GM12878 (cell line): ENCODE data around the gene TBC1D20. TPM values are rescaled to one million over a fixed set of nuclear protein-coding genes. Genes with fewer than 3 reads are reported as not detected.

Experiments used
- ATAC-seq: fragments of 200-7000 bp; cut with Tn5 transposase; 3 replicates; pipeline ENCODE4 v1.9.1; 2020; ENCODE audit warnings: mild to moderate bottlenecking, moderate library complexity
- BruUV-seq: library from RNA; stranded (reverse); fragments of 400-500 nt; replicated peaks from 2 replicates; lab custom pipeline; 2021; lab: Mats Ljungman, UMichigan
- CTCF ChIA-PET: fragments of 300-600 bp; sonication (Branson Sonifier 250); formaldehyde crosslinking; extraction: SDS; loops from one replicate; lab custom pipeline; 2021; ENCODE audit warnings: inconsistent platforms; lab: Yijun Ruan, JAX
- POLR2A ChIA-PET: fragments of 350-600 bp; formaldehyde crosslinking; extraction: SDS; loops from one replicate; lab custom pipeline; 2021; ENCODE audit warnings: inconsistent platforms; lab: Charles Lee
- RAD21 ChIA-PET: fragments of 300-600 bp; sonication (Branson Sonifier 250); formaldehyde crosslinking; loops from one replicate; lab custom pipeline; 2023; ENCODE audit warnings: antibody characterized with exemption; ENCODE audit not compliant: unreplicated experiment; lab: Charles Lee
- SMC1A ChIA-PET: fragments of 300-600 bp; sonication (Branson Sonifier 250); formaldehyde crosslinking; loops from one replicate; lab custom pipeline; 2023; ENCODE audit not compliant: unreplicated experiment, uncharacterized antibody; lab: Charles Lee
- DNase-seq: peaks from one replicate; pipeline ENCODE4 v3.0.0-alpha.2; 2011; ENCODE audit warnings: low read depth, low spot score
- FAIRE-seq: peaks from 3 replicates; lab custom pipeline; 2011; peaks lifted over from hg19 to GRCh38; lab: Jason Lieb, UNC
- H2AFZ ChIP-seq: 2 replicates; pipeline ENCODE4 v1.6.0; 2011; ENCODE audit warnings: low read depth, low read length, control low read depth; ENCODE audit not compliant: control insufficient read depth
- H3K27ac ChIP-seq: 2 replicates; pipeline ENCODE4 v1.5.1; 2011; ENCODE audit warnings: control low read depth; ENCODE audit not compliant: control insufficient read depth, insufficient read depth
- H3K27me3 ChIP-seq, 2 experiments: replicated peaks in 1 of 2; 2 replicates each; pipeline versions ENCODE4 v1.6.0 to v1.6.1; 2011; ENCODE audit warnings: low read length in 1 of 2; ENCODE audit not compliant: control insufficient read depth in 2 of 2, insufficient read depth in 2 of 2
- H3K36me3 ChIP-seq, 2 experiments: 2 replicates each; pipeline ENCODE4 v1.5.1; 2011; ENCODE audit warnings: low read length in 1 of 2; ENCODE audit not compliant: control insufficient read depth in 2 of 2, insufficient read depth in 2 of 2
- H3K4me1 ChIP-seq: 2 replicates; pipeline ENCODE4 v1.6.1; 2011; ENCODE audit warnings: mild to moderate bottlenecking, low read length, moderate library complexity, mixed read lengths; ENCODE audit not compliant: control insufficient read depth, insufficient read depth
- H3K4me2 ChIP-seq: 2 replicates; pipeline ENCODE4 v1.6.0; 2011; ENCODE audit warnings: control low read depth; ENCODE audit not compliant: control insufficient read depth, insufficient read depth
- H3K4me3 ChIP-seq: fragments of 200-600 bp; sonication (generic); 2 replicates; pipeline ENCODE4 v1.5.1; 2016
- H3K79me2 ChIP-seq: 2 replicates; pipeline ENCODE4 v1.6.0; 2011; ENCODE audit warnings: low read length; ENCODE audit not compliant: control insufficient read depth, insufficient read depth
- H3K9ac ChIP-seq: 2 replicates; pipeline ENCODE4 v1.8.0; 2011; ENCODE audit warnings: low read length, control low read depth, mixed read lengths; ENCODE audit not compliant: control insufficient read depth, insufficient read depth
- H3K9me3 ChIP-seq: replicated peaks from 3 replicates; pipeline ENCODE4 v1.5.1; 2011; ENCODE audit warnings: mild to moderate bottlenecking, low read length; ENCODE audit not compliant: control insufficient read depth, insufficient read depth
- H4K20me1 ChIP-seq: 2 replicates; pipeline ENCODE4 v1.6.0; 2011; ENCODE audit not compliant: control insufficient read depth, insufficient read depth
- CHD4 ChIP-seq: fragments of 200-600 bp; sonication (generic); IDR thresholded peaks from 2 replicates; pipeline ENCODE4 v1.6.1; 2016; ENCODE audit warnings: mild to moderate bottlenecking
- CREM ChIP-seq: IDR thresholded peaks from 2 replicates; pipeline ENCODE4 v1.6.1; 2014; ENCODE audit warnings: antibody characterized with exemption, low read depth
- EZH2 ChIP-seq: IDR thresholded peaks from 2 replicates; pipeline ENCODE4 v1.6.1; 2012; ENCODE audit warnings: low read depth, mild to moderate bottlenecking, control low read depth, inconsistent platforms, low read length, borderline replicate concordance; ENCODE audit not compliant: control insufficient read depth
- HDAC6 ChIP-seq: fragments of 200-600 bp; sonication (generic); IDR thresholded peaks from one replicate; pipeline ENCODE4 v1.8.0; 2017; ENCODE audit warnings: antibody characterized with exemption; ENCODE audit not compliant: unreplicated experiment
- NR2C1 ChIP-seq: fragments of 450-650 bp; IDR thresholded peaks from 2 replicates; pipeline ENCODE4 v1.6.1; 2017; ENCODE audit warnings: antibody characterized with exemption, mild to moderate bottlenecking, moderate library complexity
- POLR2AphosphoS2 ChIP-seq: IDR thresholded peaks from 2 replicates; pipeline ENCODE4 v1.6.1; 2011; ENCODE audit warnings: low read depth, mild to moderate bottlenecking, low read length, improper control_type of control experiment, moderate library complexity
- RCOR1 ChIP-seq: conservative IDR thresholded peaks from 2 replicates; pipeline ENCODE4 v1.6.1; 2012; ENCODE audit warnings: low read depth, low read length, improper control_type of control experiment
- TCF7 ChIP-seq: IDR thresholded peaks from 2 replicates; pipeline ENCODE4 v1.6.1; 2014; ENCODE audit warnings: antibody characterized with exemption, borderline replicate concordance
- ZBTB33 ChIP-seq: fragments of 450-650 bp; IDR thresholded peaks from 2 replicates; pipeline ENCODE4 v1.6.1; 2017; ENCODE audit warnings: mild to moderate bottlenecking
- ZNF217 ChIP-seq: fragments of 450-650 bp; IDR thresholded peaks from 2 replicates; pipeline ENCODE4 v1.6.1; 2017; ENCODE audit warnings: antibody characterized with exemption, mild to moderate bottlenecking
- WGBS: methylation state at CpG from one replicate; pipeline ENCODE4 v1.1.6; 2016; ENCODE audit warnings: low lambda C conversion rate; ENCODE audit not compliant: insufficient replicate concordance, insufficient coverage; ENCODE audit errors: missing lambda C conversion rate; 5-methylcytosine and 5-hydroxymethylcytosine counted together
- in situ Hi-C: fragments of 300-500 bp; cut with MboI; formaldehyde crosslinking; loops from 9 replicates; pipeline ENCODE4 v1.14.3; 2018; ENCODE audit warnings: mixed read lengths
- intact Hi-C: fragments of 100-400 bp; cut with micrococcal nuclease; formaldehyde crosslinking; loops from one replicate; pipeline ENCODE4 v1.14.2; 2022; ENCODE audit not compliant: unreplicated experiment
- polyA plus RNA-seq, 11 experiments: library from polyadenylated mRNA; depleted of rRNA in 4 of 11; unstranded in 6 of 11; stranded (reverse) in 5 of 11; fragments of >200 nt; fragmentation: Nextera tagmentation in 4 of 11; fragmentation: Illumina TruSeq in 1 of 11; extraction: Ambion mirVana in 4 of 11; extraction: Trizol in 1 of 11; gene quantifications; 1 replicate in 1 of 11; 2 replicates in 10 of 11; pipeline versions ENCODE4 v1.2.1 to v1.2.3, GENCODE V29; 2011 to 2016; ENCODE audit warnings: inconsistent platforms in 2 of 11, missing spikeins in 2 of 11, low read depth in 1 of 11
- total RNA-seq, 4 experiments: library from RNA; depleted of rRNA in 3 of 4; stranded (reverse); fragments of >200 nt in 3 of 4; fragmentation: Illumina TruSeq in 1 of 4; extraction: Trizol in 1 of 4; gene quantifications; 2 replicates each; pipeline versions ENCODE4 v1.2.1 to v1.2.3, GENCODE V29; 2013 to 2021
- TF ChIP-seq, protein P1 (sequence below): fragments of 450-650 bp; IDR thresholded peaks from 2 replicates; pipeline ENCODE4 v1.6.1; 2014; ENCODE audit warnings: mild to moderate bottlenecking

The TBC1D20 gene
- total and polyA plus RNA-seq, 10 of the 15 experiments (the other 5 are each of a cell fraction or from before 2014, with no cell fraction given): 4.3 to 17.9 (median 11.2) TPM

DNA sequence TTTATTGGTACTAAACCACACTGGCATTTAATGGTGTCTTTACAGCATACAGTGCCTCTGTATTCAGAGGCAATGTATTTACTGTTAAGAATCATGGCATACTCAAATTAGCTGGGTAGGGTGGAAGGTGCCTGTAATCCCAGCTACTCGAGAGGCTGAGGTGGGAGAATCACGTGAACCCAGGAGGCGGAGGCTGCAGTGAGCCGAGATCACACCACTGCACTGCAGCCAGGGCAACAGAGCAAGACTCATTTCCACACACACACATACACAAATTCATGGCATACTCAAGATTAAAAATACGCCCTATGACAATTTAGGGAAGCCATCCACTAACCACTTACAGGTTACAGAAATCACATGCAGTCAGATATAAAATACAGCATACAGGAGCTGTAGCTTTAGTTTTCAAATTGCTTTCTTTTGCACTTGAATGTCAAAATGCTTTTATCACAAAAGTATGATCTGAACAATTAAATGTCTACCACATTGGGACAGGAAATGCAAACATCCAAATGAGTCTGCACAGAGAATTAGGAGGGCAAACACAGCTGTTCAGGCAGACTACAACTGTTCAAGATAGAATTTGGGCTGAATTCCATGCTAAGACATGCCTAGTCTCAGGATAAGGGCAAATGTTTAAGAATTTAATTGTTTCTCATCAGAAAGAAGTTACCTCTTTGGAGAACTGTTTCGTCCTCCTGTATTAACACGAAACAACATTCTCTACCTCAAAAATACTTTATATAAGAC is 44.8 kb upstream of the TBC1D20 start:
- H3K9ac ChIP-seq: no peak overlapping the region
- H3K79me2 ChIP-seq: peaks cover 21% of the 10 kb centered on the region
- H3K4me2 ChIP-seq: no peak overlapping the region
- FAIRE-seq: no peak
- no peaks in the 10 kb centered on the region for H4K20me1 ChIP-seq
- in situ Hi-C loops: no loop called here
- ChIA-PET POLR2A (no interaction called here), RAD21 (no interaction called here)
- TF ChIP-seq HDAC6 (no peak), NR2C1 (no peak), CHD4 (no peak)
- TF ChIP-seq, all 136 proteins: peak for 0
- intact Hi-C loops: no loop called here
- H3K27me3 ChIP-seq: no peaks in the 10 kb centered on the region
- WGBS: 97% methylated on average over 7 of the region's 7 CpGs
- no peak overlapping the region for H3K27ac ChIP-seq
- ChIA-PET SMC1A (no interaction called here), CTCF (no interaction called here)
- no TSS peak for BruUV-seq
- DNase-seq (no peak), ATAC-seq (no peak)
- H3K9me3 ChIP-seq: no peaks in the 10 kb centered on the region
- H2AFZ ChIP-seq: no peak overlapping the region
- no peak overlapping the region for H3K4me3 ChIP-seq
- no peaks in the 10 kb centered on the region for H3K4me1 ChIP-seq
- H3K36me3 ChIP-seq: peaks cover 0 to 23% of the 10 kb centered on the region in 2 experiments; a peak in 3 of 4 replicates

DNA sequence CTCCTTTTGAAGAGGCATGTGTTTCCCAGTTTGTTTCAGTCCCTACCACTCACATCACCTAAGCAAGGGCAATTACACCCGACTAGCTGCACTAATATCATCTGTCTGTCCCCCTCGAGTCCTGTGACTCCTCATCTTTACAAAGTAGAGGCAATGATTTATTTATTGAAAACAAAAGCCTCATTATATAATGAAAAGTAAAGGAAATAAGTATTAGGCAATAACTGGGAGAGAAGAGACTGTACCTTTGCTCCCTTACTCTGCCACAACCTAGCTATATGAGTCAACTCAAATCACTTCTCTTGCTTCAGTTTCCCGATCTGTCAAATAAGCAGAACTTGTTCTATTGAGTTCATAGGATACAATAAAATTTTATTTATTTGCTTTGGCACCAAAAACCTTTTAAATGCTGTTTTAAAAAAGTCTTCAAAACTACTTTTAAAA is 42.3 kb upstream of the TBC1D20 start:
- FAIRE-seq (no peak), ATAC-seq (no peak), DNase-seq (no peak)
- no peaks in the 10 kb centered on the region for H3K9me3 ChIP-seq
- RAD21 ChIA-PET: interaction anchor here (0.7 kb wide), 1 partner anchor 83 kb away, joined by 4 read pairs; no protein-coding TSS in a partner anchor
- POLR2A ChIA-PET: interaction anchor here (1.9 kb wide), 1 partner anchor 10 kb away, joined by 8 read pairs; no protein-coding TSS in a partner anchor
- H3K4me3 ChIP-seq: no peak overlapping the region
- H3K9ac ChIP-seq: no peak overlapping the region
- no peaks in the 10 kb centered on the region for H3K4me1 ChIP-seq
- H3K4me2 ChIP-seq: no peak overlapping the region
- CTCF ChIA-PET: no interaction called here
- 71% methylated on average over 3 of the region's 3 CpGs for WGBS
- peaks cover 8% of the 10 kb centered on the region for H3K79me2 ChIP-seq
- BruUV-seq: no TSS peak
- H2AFZ ChIP-seq: no peak overlapping the region
- intact Hi-C loops: no loop called here
- SMC1A ChIA-PET: interaction anchor here (0.6 to 1.3 kb wide), 2 partner anchors 11 to 142 kb away, joined by 3 read pairs; no protein-coding TSS in a partner anchor
- no peak overlapping the region for H3K27ac ChIP-seq
- H4K20me1 ChIP-seq: no peaks in the 10 kb centered on the region
- peaks cover 0 to 25% of the 10 kb centered on the region in 2 experiments; a peak in 3 of 4 replicates for H3K36me3 ChIP-seq
- in situ Hi-C loops: no loop called here
- TF ChIP-seq ZBTB33 (no peak), ZNF217 (no peak), CREM (no peak), EZH2 (no peak), RCOR1 (no peak), POLR2AphosphoS2 (no peak), TCF7 (no peak)
- TF ChIP-seq, protein P1, sequence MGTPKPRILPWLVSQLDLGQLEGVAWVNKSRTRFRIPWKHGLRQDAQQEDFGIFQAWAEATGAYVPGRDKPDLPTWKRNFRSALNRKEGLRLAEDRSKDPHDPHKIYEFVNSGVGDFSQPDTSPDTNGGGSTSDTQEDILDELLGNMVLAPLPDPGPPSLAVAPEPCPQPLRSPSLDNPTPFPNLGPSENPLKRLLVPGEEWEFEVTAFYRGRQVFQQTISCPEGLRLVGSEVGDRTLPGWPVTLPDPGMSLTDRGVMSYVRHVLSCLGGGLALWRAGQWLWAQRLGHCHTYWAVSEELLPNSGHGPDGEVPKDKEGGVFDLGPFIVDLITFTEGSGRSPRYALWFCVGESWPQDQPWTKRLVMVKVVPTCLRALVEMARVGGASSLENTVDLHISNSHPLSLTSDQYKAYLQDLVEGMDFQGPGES: no peak
- H3K27me3 ChIP-seq: no peaks in the 10 kb centered on the region
